DMS 273 treated with DMSO at 0.1 percent for 48 hours (cell line): ENCODE results near the gene WWOX.

Source experiments
- DNase-seq: peaks from one replicate; lab custom pipeline; 2025; lab: John Stamatoyannopoulos, UW

WWOX gene

DNA sequence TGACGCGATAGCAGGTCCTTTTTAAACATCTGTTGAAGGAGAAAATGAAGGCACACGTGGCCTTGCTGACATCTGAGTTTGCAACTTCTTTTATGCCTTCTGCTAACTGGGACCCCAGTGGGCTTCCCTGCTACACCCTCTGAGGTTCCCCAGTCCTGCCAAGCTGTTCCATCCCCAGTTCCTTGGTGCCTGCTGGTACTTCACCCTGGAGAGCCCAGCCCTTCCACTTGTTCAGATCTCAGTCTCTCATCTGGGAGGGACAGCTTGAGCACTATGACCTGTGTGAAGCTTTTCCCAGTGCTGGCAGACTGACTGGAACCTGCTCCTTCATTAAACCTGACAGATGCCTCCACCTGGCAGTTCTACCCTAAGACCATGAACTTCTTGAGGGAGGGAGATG, 95.5 kb downstream of the WWOX start:
- no peak for DNase-seq

DNA sequence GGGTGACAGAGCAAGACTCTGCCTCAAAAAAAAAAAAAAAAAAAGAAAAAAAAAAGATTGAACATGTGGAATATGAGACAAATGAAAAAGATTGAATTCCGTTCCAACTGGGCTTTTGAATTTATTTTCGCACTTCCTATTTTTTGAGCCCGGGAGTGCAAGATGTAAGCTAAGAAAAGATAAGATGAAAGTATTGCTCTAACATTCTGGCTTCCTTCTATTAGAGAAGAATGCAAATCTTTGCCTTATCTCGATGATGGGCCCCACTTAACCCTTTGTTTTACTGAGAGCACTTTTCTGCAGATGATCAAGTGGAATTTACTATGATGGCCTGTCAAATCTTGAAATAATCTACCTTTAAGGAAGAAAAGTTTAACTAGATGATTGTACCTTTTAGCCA, 96.3 kb downstream of the WWOX start:
- DNase-seq, result no peak

- DNase-seq, result no peak
Observed at GRCh38 chr16:78196502-78196901, 97.0 kb downstream of the WWOX start.

DNA sequence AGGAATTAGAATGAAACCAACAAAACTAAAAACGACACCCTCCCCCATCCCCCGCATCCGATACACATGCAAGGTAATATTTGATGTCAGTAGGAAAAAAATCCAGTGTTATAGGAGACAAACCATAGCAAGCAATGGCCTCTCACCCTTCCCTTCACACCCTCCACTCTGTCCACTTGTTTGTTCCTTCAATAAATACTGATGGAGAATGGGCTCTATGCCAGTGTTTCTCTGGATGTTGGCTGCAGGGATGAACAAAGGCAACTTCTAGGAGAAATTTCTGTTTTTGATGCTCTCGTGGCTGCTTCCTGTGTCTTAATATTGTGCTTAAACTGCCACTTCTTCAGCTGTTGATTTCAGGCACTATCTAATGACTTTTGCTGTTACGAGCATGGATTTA, 98.8 kb downstream of the WWOX start:
- DNase-seq, result no peak

DNA sequence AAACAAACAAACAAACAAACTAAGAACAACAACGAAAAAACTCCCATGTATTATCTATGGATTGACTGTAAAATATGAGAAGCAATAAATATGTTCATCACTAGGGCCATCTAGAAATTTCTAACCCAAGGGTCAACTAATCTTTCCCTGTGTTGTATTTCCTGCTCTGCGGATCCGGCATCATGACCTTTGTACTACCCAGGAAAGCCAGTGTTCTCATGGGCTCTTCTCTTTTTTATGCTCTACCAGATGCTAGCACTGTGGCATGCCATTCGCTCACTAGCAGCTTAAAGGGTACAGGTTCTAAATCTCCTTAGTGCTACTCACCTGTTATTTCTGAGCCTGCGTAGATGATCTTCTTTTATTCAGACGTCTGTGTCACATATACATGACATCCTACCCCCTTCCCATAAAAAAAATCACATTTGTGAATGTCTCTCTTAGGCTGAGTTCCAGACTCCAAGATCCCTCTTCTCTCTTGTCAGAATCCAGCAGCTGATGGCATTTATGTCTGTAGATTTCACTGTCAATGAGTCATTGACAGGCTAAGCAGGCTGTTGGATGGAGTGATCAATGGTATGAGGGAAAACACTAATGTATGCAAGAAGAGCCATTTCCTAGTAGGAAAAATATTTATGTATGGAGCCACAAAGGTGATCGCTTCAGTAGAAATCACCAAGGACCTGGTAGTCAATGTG, 100.0 kb downstream of the WWOX start:
- DNase-seq, result no peak

- no peak for DNase-seq
Observed at GRCh38 chr16:78200023-78200389, 100.6 kb downstream of the WWOX start.

DNA sequence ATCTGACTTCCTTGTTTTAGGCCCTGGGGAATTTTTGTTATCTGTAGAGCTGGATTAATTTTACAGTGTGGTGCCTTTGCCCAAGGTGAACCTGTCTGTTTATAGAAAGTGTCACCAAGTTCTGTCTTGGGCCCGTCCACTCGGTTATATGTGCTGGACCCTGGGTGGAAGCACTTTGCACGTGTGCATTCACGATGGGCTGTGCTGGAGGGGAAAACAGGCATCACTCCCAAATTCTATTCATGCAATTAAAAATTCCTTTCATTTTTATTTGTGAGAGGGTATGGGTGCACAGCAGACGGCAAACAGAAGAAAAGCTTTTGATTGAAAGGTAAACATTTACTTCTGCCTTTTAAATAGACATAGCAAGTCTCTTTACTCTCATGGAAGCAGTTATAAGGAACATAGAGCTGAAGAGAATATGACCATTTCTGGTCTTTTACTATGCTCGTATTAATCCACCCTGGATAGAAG, 101.2 kb downstream of the WWOX start:
- no peak for DNase-seq

DNA sequence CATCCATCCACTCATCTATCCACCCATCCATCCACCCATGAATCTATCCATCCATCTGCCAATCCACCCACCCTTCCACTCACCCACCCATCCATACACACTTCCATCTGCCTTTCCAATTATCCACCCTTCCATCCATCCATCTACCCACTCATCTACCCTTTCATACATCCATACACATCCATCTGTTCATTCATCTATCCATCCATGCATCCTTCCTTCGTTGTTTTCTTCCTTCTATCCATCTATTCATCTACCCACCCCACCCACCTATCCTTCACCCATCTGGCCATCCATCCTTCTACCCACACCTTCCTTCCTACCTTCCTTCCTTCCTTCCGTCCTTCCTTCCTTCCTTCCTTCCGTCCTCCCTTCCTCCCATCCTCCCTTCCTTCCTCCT, 106.1 kb downstream of the WWOX start:
- DNase-seq, result no peak

DNA sequence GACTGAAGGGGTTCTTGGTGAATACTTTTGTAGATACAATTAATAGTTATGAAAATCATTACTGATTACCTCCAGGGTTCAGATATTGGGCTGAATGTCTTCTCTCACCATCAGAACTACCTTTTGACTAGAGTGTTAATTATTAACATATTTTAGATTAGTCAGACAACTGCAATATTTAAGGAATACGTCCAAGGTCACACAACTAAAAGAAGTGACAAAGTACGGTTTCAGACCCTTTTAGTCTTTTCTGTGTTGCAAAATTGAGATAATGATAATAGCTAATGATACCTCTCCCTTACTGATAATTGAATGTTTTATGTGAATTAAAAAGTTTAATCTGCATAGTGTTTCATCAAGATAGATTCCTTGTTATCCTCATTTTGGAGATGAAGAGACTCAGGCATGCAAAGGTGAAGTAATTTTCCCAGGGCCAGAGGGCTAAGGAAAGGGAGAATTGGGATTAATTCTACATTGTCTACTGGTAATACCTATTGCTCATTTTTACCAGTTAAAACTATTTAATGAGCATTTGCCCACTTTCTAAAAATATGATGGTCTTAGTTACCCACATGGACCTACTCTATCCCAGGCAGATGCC, 107.3 kb downstream of the WWOX start:
- DNase-seq, result no peak

DNA sequence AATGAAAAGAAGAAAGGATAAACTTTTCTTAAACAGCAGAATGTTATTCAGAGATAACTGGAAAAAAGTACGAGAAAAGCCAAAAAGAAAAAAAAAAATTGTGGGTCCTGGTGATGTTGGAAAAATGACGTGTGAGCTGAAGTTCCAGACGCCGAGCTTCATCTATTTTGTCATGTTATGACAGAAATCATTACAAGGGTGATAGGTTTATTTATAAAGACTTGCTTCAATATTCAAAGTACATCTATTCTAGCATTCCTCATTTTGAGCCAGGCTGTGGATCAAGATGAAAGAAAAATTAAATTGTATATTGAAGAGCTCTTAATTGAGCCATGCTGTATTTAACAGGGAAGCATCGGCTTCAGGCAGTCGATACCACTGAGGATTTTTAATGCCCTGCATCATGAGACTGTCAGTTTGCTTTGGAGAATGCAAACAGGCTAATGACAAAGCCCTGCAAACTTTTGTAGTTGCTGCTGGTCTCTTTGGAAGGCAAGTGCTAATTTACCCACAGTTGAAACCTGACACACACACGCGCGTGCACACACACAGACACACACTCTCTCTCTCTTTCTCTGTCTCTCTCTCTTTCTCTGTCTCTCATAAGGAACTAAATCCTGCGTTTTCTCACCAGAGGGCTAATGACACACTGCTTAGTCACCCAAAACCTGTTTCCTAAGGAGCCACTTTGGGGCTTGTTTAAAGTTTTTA, 110.7 kb downstream of the WWOX start:
- DNase-seq, result no peak

- no peak for DNase-seq
Observed at GRCh38 chr16:78211020-78211599, 111.7 kb downstream of the WWOX start.

DNA sequence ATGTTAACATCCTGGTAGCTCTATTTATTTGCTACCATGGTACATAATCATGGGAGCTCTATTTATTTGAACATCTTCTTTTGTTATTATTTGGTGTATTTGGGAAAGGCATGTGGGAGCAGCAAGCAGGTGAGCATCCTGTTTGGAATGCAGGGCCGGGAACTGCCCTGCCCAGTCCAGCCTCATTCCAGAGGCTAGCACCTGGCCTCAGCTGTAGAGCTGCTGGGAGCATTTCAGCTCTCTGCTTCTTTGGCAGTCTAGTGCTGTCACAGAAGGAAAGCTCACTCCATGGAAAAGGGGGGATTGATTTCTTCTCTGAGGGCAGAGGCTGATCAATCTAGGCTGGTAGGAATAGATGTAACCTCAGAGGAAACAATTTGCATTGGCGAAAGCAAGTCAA, 112.5 kb downstream of the WWOX start:
- DNase-seq, result no peak

GRCh38 chr16:78212674-78213073, 113.2 kb downstream of the WWOX start:
- no peak for DNase-seq

GRCh38 chr16:78213751-78214150, 114.3 kb downstream of the WWOX start:
- DNase-seq, result no peak

GRCh38 chr16:78215222-78215621, 115.8 kb downstream of the WWOX start:
- DNase-seq, result no peak

GRCh38 chr16:78216166-78216745, 116.8 kb downstream of the WWOX start:
- DNase-seq, result no peak

DNA sequence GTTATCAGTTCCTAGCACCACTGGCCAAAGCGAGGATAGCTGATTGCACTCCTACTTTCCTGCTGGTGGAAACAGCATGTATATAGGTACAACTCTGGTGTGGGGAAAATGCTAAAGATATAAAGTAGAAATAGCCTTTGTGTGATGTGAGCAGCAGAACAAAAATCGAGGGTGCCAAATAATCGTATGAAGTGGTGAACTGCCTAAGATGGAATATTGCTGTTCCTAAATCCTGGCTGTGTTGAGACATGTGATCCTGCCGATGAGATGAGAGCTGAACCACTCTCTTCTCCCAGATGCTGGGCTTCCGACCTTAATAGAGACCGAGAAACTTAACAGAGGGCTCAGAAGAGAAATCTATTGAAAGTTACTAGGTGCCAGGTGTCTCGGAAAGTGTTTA, 117.8 kb downstream of the WWOX start:
- no peak for DNase-seq

GRCh38 chr16:78218279-78218678, 118.8 kb downstream of the WWOX start:
- DNase-seq, result no peak

DNA sequence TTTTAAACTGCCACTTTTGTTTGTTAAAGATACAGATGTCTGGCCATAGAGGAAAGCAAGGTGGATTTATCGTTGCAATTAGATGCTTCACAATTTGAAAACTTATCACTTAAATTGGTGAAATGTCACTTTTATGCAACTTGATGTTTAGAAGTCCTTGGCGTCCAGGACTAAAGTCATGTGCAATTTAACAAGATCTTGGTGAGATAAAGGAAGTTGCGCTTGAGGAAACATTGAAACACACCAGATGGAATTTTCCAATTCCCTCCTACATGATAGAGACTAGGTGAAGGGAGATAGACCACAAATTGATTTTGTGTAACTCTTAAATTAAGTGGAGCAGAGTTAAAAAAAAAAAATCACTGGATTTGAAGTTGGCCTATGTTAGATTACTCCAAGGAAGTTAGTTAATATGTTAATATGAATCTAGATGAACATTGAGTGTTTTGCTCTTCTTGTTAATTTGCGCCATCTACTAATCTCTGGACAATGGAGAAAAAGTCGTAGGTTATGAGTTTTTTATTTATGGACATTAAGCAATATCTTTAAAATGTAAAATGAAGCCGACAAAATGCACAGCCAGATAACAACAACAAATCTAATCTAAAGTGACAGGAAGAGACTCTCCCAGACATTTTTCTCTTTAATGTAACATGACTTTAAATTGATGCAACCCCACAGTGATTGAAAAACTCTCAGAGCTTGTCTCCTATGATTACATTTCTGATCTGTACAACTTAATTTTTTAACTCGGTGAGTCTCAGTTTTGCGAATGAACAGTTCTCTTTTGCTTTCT, 119.6 kb downstream of the WWOX start:
- DNase-seq, result no peak

DNA sequence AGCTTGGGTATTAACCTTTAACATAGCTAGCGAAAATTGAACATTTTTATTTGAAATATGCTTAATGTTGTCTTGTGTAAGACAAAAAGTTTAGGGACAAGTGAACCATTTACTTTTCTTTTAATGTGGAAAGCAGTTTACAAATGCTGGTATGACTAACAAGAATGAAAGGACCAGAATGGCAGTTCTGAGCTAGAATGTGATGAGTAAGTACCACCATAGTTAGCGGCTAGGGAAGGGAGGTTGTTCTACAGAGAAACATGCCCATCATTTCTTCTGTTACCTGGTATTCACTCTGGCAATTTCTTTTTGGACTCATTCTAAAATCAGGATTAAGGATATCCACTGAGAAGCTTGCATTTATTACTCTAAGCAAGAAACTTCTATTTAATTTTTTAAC, 121.1 kb downstream of the WWOX start:
- DNase-seq, result no peak

DNA sequence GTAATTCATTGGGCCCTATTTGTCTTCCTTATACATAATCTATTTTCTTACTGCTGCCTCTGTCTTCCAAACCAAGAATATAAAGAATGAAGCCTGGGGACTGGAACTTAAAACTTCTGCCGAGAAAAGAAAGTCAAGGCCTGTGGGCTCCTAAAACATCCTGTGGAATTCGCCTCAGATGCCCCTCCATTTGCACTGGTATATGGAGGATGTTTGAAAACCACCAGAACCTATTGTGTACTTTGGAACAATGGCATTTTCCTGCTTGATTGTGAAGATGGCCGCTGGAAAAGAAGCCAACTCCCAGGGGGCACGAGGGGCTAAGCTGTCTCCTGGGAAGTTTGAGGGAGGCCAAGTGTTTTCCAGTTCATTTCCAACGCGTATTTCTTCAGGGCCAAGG, 122.4 kb downstream of the WWOX start:
- no peak for DNase-seq

DNA sequence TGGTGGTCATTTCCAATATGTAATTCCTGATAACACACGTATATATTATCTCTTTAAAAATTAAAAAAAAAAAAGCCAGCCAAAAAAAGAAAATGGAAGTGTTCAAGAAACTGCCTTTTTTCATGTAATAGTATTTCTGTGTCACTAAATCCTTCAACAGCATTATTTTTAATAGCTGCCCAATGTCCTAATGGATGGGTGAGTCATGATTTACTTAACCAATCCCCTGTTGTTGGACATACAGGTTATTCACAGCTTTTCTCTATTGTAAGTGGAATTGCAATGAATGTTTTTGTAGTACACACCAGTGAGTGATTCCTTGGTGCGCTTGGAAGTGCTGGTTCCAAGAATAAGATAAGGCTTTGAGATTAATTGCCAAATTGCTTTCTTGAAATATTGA, 124.9 kb downstream of the WWOX start:
- DNase-seq, result no peak
